Measurements from ENCODE around the gene ESPN. TPM values are rescaled to one million over a fixed set of nuclear protein-coding genes. Genes with fewer than 3 reads are reported as not detected.
A peak's percentile ranks its signal among the peaks of the same experiment; 100 is the strongest.

The ESPN gene
- polyA plus RNA-seq, 4 donors = 83.5 to 356 (median 285) TPM

DNA sequence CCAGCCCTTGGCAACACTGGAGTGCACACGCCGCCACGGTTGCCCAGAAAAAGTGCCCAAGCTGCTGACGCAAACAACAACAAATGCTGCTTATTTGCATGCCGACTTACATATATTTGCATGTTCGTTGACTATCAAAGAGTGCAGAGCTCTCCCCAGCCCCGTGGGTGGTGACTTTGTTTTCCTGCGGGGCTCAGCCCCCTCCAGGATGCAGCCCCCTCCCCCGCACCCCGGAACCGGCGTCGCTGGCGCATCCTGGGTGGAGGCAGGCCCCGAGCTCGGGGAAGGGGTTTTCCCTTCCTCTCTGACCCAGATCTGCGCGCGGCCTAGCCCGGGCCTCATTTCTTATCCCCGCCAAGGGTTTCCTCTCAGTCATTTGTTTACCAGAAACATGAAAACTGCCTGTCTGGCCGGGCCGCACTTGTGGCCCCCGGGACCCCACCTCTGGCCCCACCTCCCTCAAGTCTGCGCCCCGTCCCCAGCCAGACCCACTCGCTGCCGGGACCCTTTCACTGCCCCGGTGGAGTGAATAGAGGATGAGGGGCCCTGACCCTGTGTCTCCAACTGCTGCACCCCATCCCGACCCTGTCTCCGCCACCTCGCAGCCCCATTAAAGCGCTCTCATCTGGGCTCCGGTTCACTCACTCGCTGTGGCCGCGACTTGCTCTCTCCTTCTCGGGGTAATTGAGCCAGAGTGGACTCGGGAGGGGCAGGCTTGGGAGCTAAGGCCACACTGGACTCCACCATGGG lies 35.9 kb downstream of the ESPN start:
- peaks cover 3 to 87% (median 6%) of the 10 kb centered on the region in 3 donors for H3K36me3 ChIP-seq (ENCODE audit: control insufficient read depth in 3 of 3, insufficient read depth in 2 of 3, low read depth in 1 of 3, low read length in 3 of 3)
- H3K4me1 ChIP-seq (ENCODE audit: control insufficient read depth in 3 of 3, insufficient read depth in 2 of 3, low read depth in 1 of 3, low read length in 2 of 3) = peaks cover 0 to 16% (median 0%) of the 10 kb centered on the region in 3 donors
- H3K27ac ChIP-seq (ENCODE audit: low read depth in 1 of 3, low read length in 2 of 3) = peak overlapping the region in 1 of 3 donors; percentile 77
- DNase-seq = no peak
- 37 to 73% (median 55%) methylated on average over 39 of the region's 39 CpGs for WGBS, 3 donors
- peak overlapping the region in 1 of 3 donors; percentile 24 for H3K4me3 ChIP-seq (ENCODE audit: low read depth in 1 of 3, low read length in 3 of 3)
- no peaks in the 10 kb centered on the region for H3K9me3 ChIP-seq (ENCODE audit: control insufficient read depth in 2 of 2, insufficient read depth in 1 of 2, low read depth in 1 of 2, low read length in 1 of 2)
- peaks cover 0 to 5% (median 1%) of the 10 kb centered on the region in 3 donors for H3K27me3 ChIP-seq (ENCODE audit: control insufficient read depth in 3 of 3, insufficient read depth in 3 of 3, low read length in 3 of 3)
- FAIRE-seq = no peak

DNA sequence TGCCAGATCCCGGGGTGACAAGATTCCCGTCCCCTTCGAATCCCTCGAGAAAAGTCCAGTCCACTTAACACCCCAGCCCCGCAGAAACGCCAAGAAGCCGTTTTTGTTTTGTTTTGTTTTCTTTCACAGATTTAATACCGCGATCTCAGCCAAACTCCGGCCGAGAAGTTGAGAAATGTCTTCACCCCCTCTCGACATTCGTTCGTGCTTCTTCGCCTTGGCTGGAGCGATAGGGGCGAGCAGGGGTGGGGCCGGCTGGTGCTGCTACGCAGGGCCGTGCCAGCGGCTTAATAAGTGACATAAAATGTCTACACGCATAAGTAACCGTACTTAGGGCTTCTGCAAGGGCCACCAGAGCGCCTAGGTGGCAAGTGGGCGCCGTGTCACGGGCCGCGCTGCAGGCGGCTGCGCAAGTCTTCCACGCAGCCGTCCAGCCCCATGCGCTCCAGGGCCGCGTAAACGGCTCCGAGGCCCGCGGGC lies 36.5 kb downstream of the ESPN start:
- peaks cover 0 to 21% (median 0%) of the 10 kb centered on the region in 3 donors for H3K4me1 ChIP-seq (ENCODE audit: control insufficient read depth in 3 of 3, insufficient read depth in 2 of 3, low read depth in 1 of 3, low read length in 2 of 3)
- no peaks in the 10 kb centered on the region for H3K9me3 ChIP-seq (ENCODE audit: control insufficient read depth in 2 of 2, insufficient read depth in 1 of 2, low read depth in 1 of 2, low read length in 1 of 2)
- FAIRE-seq = no peak
- peak overlapping the region in 1 of 3 donors; percentile 60 for H3K27ac ChIP-seq (ENCODE audit: low read depth in 1 of 3, low read length in 2 of 3)
- no peak for DNase-seq
- WGBS, 3 donors = 75 to 88% (median 87%) methylated on average over 38 to 40 of the region's 40 CpGs
- H3K27me3 ChIP-seq (ENCODE audit: control insufficient read depth in 3 of 3, insufficient read depth in 3 of 3, low read length in 3 of 3) = peaks cover 0 to 2% (median 2%) of the 10 kb centered on the region in 3 donors
- peaks cover 3 to 85% (median 6%) of the 10 kb centered on the region in 3 donors for H3K36me3 ChIP-seq (ENCODE audit: control insufficient read depth in 3 of 3, insufficient read depth in 2 of 3, low read depth in 1 of 3, low read length in 3 of 3)
- H3K4me3 ChIP-seq (ENCODE audit: low read depth in 1 of 3, low read length in 3 of 3) = no peak overlapping the region

DNA sequence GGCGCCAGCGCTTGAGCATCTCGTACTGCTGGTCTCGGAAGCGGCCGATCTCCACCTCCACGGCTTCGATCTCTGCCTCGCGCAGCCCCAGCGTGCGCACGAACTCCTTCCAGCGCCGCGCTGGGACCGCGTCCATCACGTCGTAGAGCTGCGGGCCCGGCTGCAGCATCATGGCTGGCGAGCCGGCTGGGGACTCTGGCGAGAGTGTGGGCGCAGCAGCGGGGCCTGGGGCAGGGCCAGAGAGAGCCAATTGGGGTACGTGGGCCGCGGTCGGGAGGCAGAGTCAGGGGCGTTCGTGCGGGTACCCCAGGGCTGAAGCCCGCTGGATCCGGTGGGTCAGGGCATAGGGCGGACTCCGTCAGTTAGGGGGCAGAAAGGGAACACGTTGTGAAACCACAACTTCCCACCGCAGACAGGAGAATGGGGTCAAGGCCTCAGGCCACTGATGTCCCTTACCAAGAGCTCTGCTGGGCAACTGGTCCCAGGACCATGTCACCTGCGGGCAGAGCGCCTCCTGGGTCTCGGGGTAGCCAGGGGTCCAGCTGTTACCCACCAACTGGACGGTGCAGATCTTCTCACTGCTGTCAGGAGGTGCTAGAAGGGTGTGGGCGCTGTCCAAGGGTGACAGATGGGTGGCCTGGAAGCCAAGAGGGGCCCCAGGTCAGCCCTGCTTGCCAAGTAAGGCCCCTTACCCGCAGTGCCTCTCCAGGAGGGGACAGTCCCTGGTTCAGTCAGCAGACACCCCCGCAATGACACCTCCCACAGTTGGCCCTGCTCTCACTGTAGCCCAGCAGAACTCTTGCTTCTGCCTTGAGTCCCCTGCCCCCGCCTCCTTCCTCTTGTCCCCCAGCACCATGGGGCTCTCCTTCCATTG lies 37.2 kb downstream of the ESPN start:
- no peak overlapping the region for H3K4me3 ChIP-seq (ENCODE audit: low read depth in 1 of 3, low read length in 3 of 3)
- FAIRE-seq (no peak), DNase-seq (no peak)
- 86 to 97% (median 92%) methylated on average over 47 to 48 of the region's 48 CpGs for WGBS, 3 donors
- H3K9me3 ChIP-seq (ENCODE audit: control insufficient read depth in 2 of 2, insufficient read depth in 1 of 2, low read depth in 1 of 2, low read length in 1 of 2) = no peaks in the 10 kb centered on the region
- no peak overlapping the region for H3K27ac ChIP-seq (ENCODE audit: low read depth in 1 of 3, low read length in 2 of 3)
- H3K4me1 ChIP-seq (ENCODE audit: control insufficient read depth in 3 of 3, insufficient read depth in 2 of 3, low read depth in 1 of 3, low read length in 2 of 3) = peaks cover 0 to 27% (median 0%) of the 10 kb centered on the region in 3 donors
- peaks cover 3 to 79% (median 6%) of the 10 kb centered on the region in 3 donors for H3K36me3 ChIP-seq (ENCODE audit: control insufficient read depth in 3 of 3, insufficient read depth in 2 of 3, low read depth in 1 of 3, low read length in 3 of 3)
- peaks cover 0 to 2% (median 2%) of the 10 kb centered on the region in 3 donors for H3K27me3 ChIP-seq (ENCODE audit: control insufficient read depth in 3 of 3, insufficient read depth in 3 of 3, low read length in 3 of 3)

DNA sequence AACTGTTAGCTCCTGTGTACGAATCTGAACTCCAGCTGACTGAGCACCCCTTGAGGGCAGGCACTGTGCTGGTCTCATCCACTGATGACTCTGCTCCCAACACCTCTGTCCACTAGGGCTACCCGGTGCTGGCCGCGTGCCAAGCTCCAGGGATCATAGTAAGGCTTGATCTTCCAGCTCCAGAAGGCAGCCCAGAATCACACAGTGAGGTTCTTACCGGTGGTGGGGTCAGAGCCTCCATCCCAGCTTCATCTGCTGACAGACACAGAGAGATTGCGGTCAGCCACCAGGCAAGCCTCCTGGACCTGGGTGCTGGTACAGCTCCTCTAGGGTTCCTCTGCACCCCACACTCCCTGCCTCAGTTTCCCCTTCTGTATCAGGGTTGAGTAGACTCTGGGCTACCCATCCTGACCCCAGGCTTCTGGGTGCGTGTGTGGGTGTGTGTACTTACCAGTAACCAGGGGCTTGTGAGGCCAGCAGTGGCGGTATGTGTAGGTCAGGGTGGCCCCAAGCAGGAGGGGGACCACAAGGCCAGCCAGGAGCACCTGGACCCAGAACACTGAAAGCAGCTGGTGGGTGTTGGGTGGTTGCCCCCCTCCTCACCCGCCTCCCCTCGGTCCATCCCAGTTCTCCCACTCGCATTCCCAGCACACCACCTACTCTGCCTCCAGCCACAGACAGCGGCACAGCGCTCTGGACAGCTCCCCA lies 38.0 kb downstream of the ESPN start:
- Histone ChIP-seq H3K27ac (ENCODE audit: low read depth in 1 of 3, low read length in 2 of 3) (no peak overlapping the region), H3K27me3 (ENCODE audit: control insufficient read depth in 3 of 3, insufficient read depth in 3 of 3, low read length in 3 of 3) (peaks cover 0 to 2% (median 2%) of the 10 kb centered on the region in 3 donors), H3K9me3 (ENCODE audit: control insufficient read depth in 2 of 2, insufficient read depth in 1 of 2, low read depth in 1 of 2, low read length in 1 of 2) (no peaks in the 10 kb centered on the region), H3K4me3 (ENCODE audit: low read depth in 1 of 3, low read length in 3 of 3) (peak overlapping the region in 1 of 3 donors; percentile 11), H3K36me3 (ENCODE audit: control insufficient read depth in 3 of 3, insufficient read depth in 2 of 3, low read depth in 1 of 3, low read length in 3 of 3) (peaks cover 3 to 79% (median 6%) of the 10 kb centered on the region in 3 donors), H3K4me1 (ENCODE audit: control insufficient read depth in 3 of 3, insufficient read depth in 2 of 3, low read depth in 1 of 3, low read length in 2 of 3) (peaks cover 0 to 35% (median 0%) of the 10 kb centered on the region in 3 donors)
- no peak for DNase-seq
- 85 to 90% (median 88%) methylated on average over 13 of the region's 13 CpGs for WGBS, 3 donors
- no peak for FAIRE-seq

DNA sequence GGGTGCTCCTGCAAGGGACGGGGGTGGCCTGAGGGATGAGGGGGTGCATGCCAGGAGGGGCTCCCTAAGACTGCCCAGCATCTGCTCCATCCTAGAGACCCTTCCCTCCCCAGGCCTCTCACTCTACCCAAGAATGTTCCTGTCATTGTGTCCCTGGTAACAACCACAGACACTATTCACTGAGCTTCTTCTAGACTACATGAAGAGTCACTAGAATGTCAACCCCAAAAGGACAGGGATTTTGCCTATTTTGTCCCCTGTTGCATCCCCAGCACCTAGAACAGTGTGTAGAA lies 38.5 kb downstream of the ESPN start:
- Histone ChIP-seq H3K36me3 (ENCODE audit: control insufficient read depth in 3 of 3, insufficient read depth in 2 of 3, low read depth in 1 of 3, low read length in 3 of 3) (peaks cover 3 to 84% (median 6%) of the 10 kb centered on the region in 3 donors), H3K27me3 (ENCODE audit: control insufficient read depth in 3 of 3, insufficient read depth in 3 of 3, low read length in 3 of 3) (peaks cover 0 to 2% (median 2%) of the 10 kb centered on the region in 3 donors), H3K4me1 (ENCODE audit: control insufficient read depth in 3 of 3, insufficient read depth in 2 of 3, low read depth in 1 of 3, low read length in 2 of 3) (peaks cover 0 to 40% (median 0%) of the 10 kb centered on the region in 3 donors), H3K4me3 (ENCODE audit: low read depth in 1 of 3, low read length in 3 of 3) (peak overlapping the region in 1 of 3 donors; percentile 11), H3K27ac (ENCODE audit: low read depth in 1 of 3, low read length in 2 of 3) (no peak overlapping the region), H3K9me3 (ENCODE audit: control insufficient read depth in 2 of 2, insufficient read depth in 1 of 2, low read depth in 1 of 2, low read length in 1 of 2) (no peaks in the 10 kb centered on the region)
- WGBS, 3 donors = 94 to 100% (median 100%) methylated on average over 1 of the region's 1 CpG
- FAIRE-seq (no peak), DNase-seq (no peak)

DNA sequence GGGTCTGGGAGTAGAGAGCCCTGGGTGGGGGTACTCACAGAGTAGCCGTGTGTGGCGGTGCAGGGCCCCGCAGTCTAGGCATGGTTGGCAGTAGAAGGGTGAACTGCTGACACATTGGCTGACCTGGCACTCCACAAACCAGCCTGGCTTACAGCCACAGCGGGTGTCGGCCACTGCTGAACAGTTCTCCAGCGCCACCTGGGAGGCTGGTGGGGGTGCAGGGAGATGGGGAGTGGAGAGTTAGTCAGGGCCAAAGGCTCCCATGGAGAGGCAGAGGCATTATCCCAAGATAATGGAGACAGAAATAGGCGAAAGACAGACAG lies 39.9 kb downstream of the ESPN start:
- peaks cover 0 to 41% (median 0%) of the 10 kb centered on the region in 3 donors for H3K4me1 ChIP-seq (ENCODE audit: control insufficient read depth in 3 of 3, insufficient read depth in 2 of 3, low read depth in 1 of 3, low read length in 2 of 3)
- H3K27me3 ChIP-seq (ENCODE audit: control insufficient read depth in 3 of 3, insufficient read depth in 3 of 3, low read length in 3 of 3) = peaks cover 0 to 2% (median 2%) of the 10 kb centered on the region in 3 donors
- peaks cover 3 to 89% (median 6%) of the 10 kb centered on the region in 3 donors for H3K36me3 ChIP-seq (ENCODE audit: control insufficient read depth in 3 of 3, insufficient read depth in 2 of 3, low read depth in 1 of 3, low read length in 3 of 3)
- FAIRE-seq (no peak), DNase-seq (peak; percentile 66 to 85)
- peak overlapping the region in 1 of 3 donors; percentile 28 for H3K27ac ChIP-seq (ENCODE audit: low read depth in 1 of 3, low read length in 2 of 3)
- peak overlapping the region in 1 of 3 donors; percentile 49 for H3K4me3 ChIP-seq (ENCODE audit: low read depth in 1 of 3, low read length in 3 of 3)
- no peaks in the 10 kb centered on the region for H3K9me3 ChIP-seq (ENCODE audit: control insufficient read depth in 2 of 2, insufficient read depth in 1 of 2, low read depth in 1 of 2, low read length in 1 of 2)
- WGBS, 3 donors = 34 to 72% (median 37%) methylated on average over 7 of the region's 7 CpGs

DNA sequence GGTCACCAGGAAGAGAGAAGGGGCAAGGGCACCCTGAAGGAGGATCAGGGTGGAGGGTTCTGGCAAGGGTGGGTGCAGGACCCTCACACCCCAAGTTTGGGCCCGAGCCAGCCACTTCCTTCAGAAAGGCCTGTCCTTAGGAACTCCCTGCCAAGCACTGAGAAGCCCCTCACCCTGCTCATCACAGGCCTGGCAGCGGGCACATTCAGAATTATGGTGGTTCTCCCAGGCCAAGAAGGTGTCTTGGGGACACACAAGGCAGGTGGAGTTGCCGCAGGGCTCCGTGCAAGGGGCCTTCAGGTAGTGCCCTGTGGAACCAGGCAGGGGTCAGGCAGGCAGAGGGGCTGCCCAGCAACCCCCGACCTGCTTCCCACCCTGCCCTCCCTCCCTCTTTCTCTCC lies 40.3 kb downstream of the ESPN start:
- FAIRE-seq = no peak
- no peak for DNase-seq
- peaks cover 0 to 2% (median under 1%) of the 10 kb centered on the region in 3 donors for H3K27me3 ChIP-seq (ENCODE audit: control insufficient read depth in 3 of 3, insufficient read depth in 3 of 3, low read length in 3 of 3)
- peak overlapping the region in 2 of 3 donors; percentile 28 to 71 for H3K27ac ChIP-seq (ENCODE audit: low read depth in 1 of 3, low read length in 2 of 3)
- peaks cover 0 to 89% (median 6%) of the 10 kb centered on the region in 3 donors for H3K36me3 ChIP-seq (ENCODE audit: control insufficient read depth in 3 of 3, insufficient read depth in 2 of 3, low read depth in 1 of 3, low read length in 3 of 3)
- peaks cover 0 to 39% (median 0%) of the 10 kb centered on the region in 3 donors for H3K4me1 ChIP-seq (ENCODE audit: control insufficient read depth in 3 of 3, insufficient read depth in 2 of 3, low read depth in 1 of 3, low read length in 2 of 3)
- H3K4me3 ChIP-seq (ENCODE audit: low read depth in 1 of 3, low read length in 3 of 3) = peak overlapping the region; percentile 37 to 49 (median 49)
- H3K9me3 ChIP-seq (ENCODE audit: control insufficient read depth in 2 of 2, insufficient read depth in 1 of 2, low read depth in 1 of 2, low read length in 1 of 2) = no peaks in the 10 kb centered on the region
- WGBS, 3 donors = 58 to 68% (median 67%) methylated on average over 4 to 5 of the region's 5 CpGs
